H1 (cell line): ENCODE measurements around the gene MTPN.

Source experiments
- ATF3 ChIP-seq: IDR thresholded peaks from 2 replicates; pipeline ENCODE4 v1.6.1; 2011; ENCODE audit warnings: low read depth, mild to moderate bottlenecking, low read length; ENCODE audit not compliant: insufficient read depth
- BRCA1 ChIP-seq: IDR thresholded peaks from 2 replicates; pipeline ENCODE4 v1.6.1; 2012; ENCODE audit warnings: low read depth, low read length, improper control_type of control experiment
- CHD7 ChIP-seq: fragments of 300-600 bp; sonication (generic); IDR thresholded peaks from 2 replicates; pipeline ENCODE4 v1.7.1; 2012; ENCODE audit warnings: low read length, moderate library complexity, mild to moderate bottlenecking, inconsistent platforms; ENCODE audit not compliant: insufficient replicate concordance
- CTCF ChIP-seq, 3 experiments: IDR thresholded peaks; 1 replicate in 2 of 3; 2 replicates in 1 of 3; pipeline versions ENCODE4 v1.5.1 to v1.6.1; 2011; ENCODE audit warnings: low read length in 3 of 3, mild to moderate bottlenecking in 3 of 3, inconsistent platforms in 2 of 3, low read depth in 1 of 3, moderate library complexity in 1 of 3; ENCODE audit not compliant: insufficient read depth in 1 of 3; ENCODE audit errors: control extremely low read depth in 1 of 3
- EP300 ChIP-seq, 2 experiments: IDR thresholded peaks; 1 replicate in 1 of 2; 2 replicates in 1 of 2; pipeline ENCODE4 v1.6.1; 2011 to 2012; ENCODE audit warnings: low read depth in 2 of 2, low read length in 2 of 2, mild to moderate bottlenecking in 2 of 2, borderline replicate concordance in 1 of 2, inconsistent platforms in 1 of 2, moderate library complexity in 1 of 2
- JUND ChIP-seq: IDR thresholded peaks from 2 replicates; pipeline ENCODE4 v1.6.1; 2011; ENCODE audit warnings: mild to moderate bottlenecking, improper control_type of control experiment, low read length
- POLR2A ChIP-seq, 2 experiments: IDR thresholded peaks; 1 replicate in 1 of 2; 2 replicates in 1 of 2; pipeline ENCODE4 v1.6.1; 2011; ENCODE audit warnings: low read depth in 2 of 2, low read length in 2 of 2, mild to moderate bottlenecking in 2 of 2; ENCODE audit errors: control extremely low read depth in 1 of 2
- POLR2AphosphoS5 ChIP-seq: IDR thresholded peaks from 2 replicates; pipeline ENCODE4 v1.6.1; 2011; ENCODE audit warnings: low read depth, low read length
- SP1 ChIP-seq: IDR thresholded peaks from 2 replicates; pipeline ENCODE4 v1.6.1; 2011; ENCODE audit warnings: low read depth, low read length
- USF2 ChIP-seq: IDR thresholded peaks from 2 replicates; pipeline ENCODE4 v1.6.1; 2011; ENCODE audit warnings: low read length, improper control_type of control experiment

- no peak for TF ChIP-seq CTCF (IDR thresholded peaks at IDR 0.05; ENCODE audit: control extremely low read depth in 1 of 3, insufficient read depth in 1 of 3, low read depth in 1 of 3, low read length in 3 of 3)
- TF ChIP-seq SP1 = no peak
- TF ChIP-seq POLR2A (IDR thresholded peaks at IDR 0.05; ENCODE audit: control extremely low read depth in 1 of 2, low read depth in 2 of 2, low read length in 2 of 2) = no peak
- no peak for TF ChIP-seq ATF3
- TF ChIP-seq POLR2AphosphoS5 = no peak
- TF ChIP-seq BRCA1 = no peak
- no peak for TF ChIP-seq CHD7
- TF ChIP-seq EP300 (IDR thresholded peaks at IDR 0.05; ENCODE audit: borderline replicate concordance in 1 of 2, low read depth in 2 of 2, low read length in 2 of 2) = no peak
- no peak for TF ChIP-seq USF2
- TF ChIP-seq JUND = no peak
Observed at GRCh38 chr7:135944753-135945152, 32.4 kb downstream of the MTPN start.
